Body of pancreas (tissue), 4 donors: ENCODE data around the gene ATP10A.

Experiments
- CTCF ChIP-seq, 7 experiments: fragments of 450-650 bp in 4 of 7; fragments of 200-600 bp in 3 of 7; sonication (generic) in 3 of 7; IDR thresholded peaks; one replicate each; pipeline ENCODE4 v1.5.1; 2016 to 2019; ENCODE audit warnings: antibody characterized with exemption in 7 of 7
- POLR2A ChIP-seq, 3 donors: fragments of 450-650 bp; IDR thresholded peaks; one replicate each; pipeline ENCODE4 v1.6.1; 2016; ENCODE audit warnings: antibody characterized with exemption in 3 of 3, mild to moderate bottlenecking in 2 of 3

- TF ChIP-seq POLR2A (IDR thresholded peaks at IDR 0.05) (no peak), CTCF (IDR thresholded peaks at IDR 0.05) (no peak)
These were observed 144.5 kb downstream of the ATP10A start for GRCh38 chr15:25718597-25718996.
